Fibroblast of lung (primary cell): ENCODE measurements around the gene EYS. TPM values are rescaled to one million over a fixed set of nuclear protein-coding genes. Genes with fewer than 3 reads are reported as not detected.

ENCODE experiments used
- DNase-seq, 2 donors: peaks; one replicate each; pipeline versions ENCODE4 v3.0.0 to v3.0.0-alpha.2; 2010; ENCODE audit warnings: low read depth in 2 of 2
- H2AFZ ChIP-seq: 2 replicates; pipeline ENCODE4 v1.5.1; 2012; ENCODE audit warnings: low read length, control low read depth, inconsistent platforms
- H3K27ac ChIP-seq: 2 replicates; pipeline ENCODE4 v1.5.1; 2011; ENCODE audit warnings: low read length, control low read depth; ENCODE audit not compliant: insufficient read depth
- H3K27me3 ChIP-seq: 2 replicates; pipeline ENCODE4 v1.5.1; 2011; ENCODE audit warnings: mild to moderate bottlenecking, low read length; ENCODE audit not compliant: control insufficient read depth, insufficient read depth
- H3K36me3 ChIP-seq: 2 replicates; pipeline ENCODE4 v1.5.1; 2011; ENCODE audit warnings: low read length; ENCODE audit not compliant: control insufficient read depth, insufficient read depth
- H3K4me1 ChIP-seq: 2 replicates; pipeline ENCODE4 v1.5.1; 2011; ENCODE audit warnings: low read length; ENCODE audit not compliant: control insufficient read depth, insufficient read depth; ENCODE audit errors: extremely low read depth
- H3K4me2 ChIP-seq: 2 replicates; pipeline ENCODE4 v1.5.1; 2011; ENCODE audit warnings: low read length, control low read depth; ENCODE audit not compliant: insufficient read depth; ENCODE audit errors: extremely low read depth
- H3K4me3 ChIP-seq, 4 experiments: fragments of 200-600 bp in 1 of 4; sonication (generic) in 1 of 4; replicated peaks in 1 of 4; 2 replicates each; pipeline ENCODE4 v1.5.1; 2011 to 2016; ENCODE audit warnings: low read length in 4 of 4, low read depth in 3 of 4, mild to moderate bottlenecking in 3 of 4, control low read depth in 2 of 4, inconsistent platforms in 1 of 4, mixed read lengths in 1 of 4; ENCODE audit not compliant: insufficient read depth in 1 of 4; ENCODE audit errors: control extremely low read depth in 1 of 4
- H3K79me2 ChIP-seq: 2 replicates; pipeline ENCODE4 v1.5.1; 2012; ENCODE audit warnings: mild to moderate bottlenecking, low read length, inconsistent platforms; ENCODE audit not compliant: control insufficient read depth, insufficient read depth
- H3K9ac ChIP-seq: 2 replicates; pipeline ENCODE4 v1.5.1; 2011; ENCODE audit warnings: mild to moderate bottlenecking, low read length, control low read depth; ENCODE audit not compliant: insufficient read depth
- H3K9me3 ChIP-seq: 2 replicates; pipeline ENCODE4 v1.5.1; 2012; ENCODE audit warnings: low read depth, low read length; ENCODE audit not compliant: control insufficient read depth, insufficient read depth
- H4K20me1 ChIP-seq: 2 replicates; pipeline ENCODE4 v1.5.1; 2011; ENCODE audit warnings: low read length; ENCODE audit not compliant: control insufficient read depth, insufficient read depth; ENCODE audit errors: extremely low read depth
- CTCF ChIP-seq, 2 donors: IDR thresholded peaks in 1 of 2; conservative IDR thresholded peaks in 1 of 2; 1 replicate in 1 of 2; 2 replicates in 1 of 2; pipeline ENCODE4 v1.5.1; 2011 to 2012; ENCODE audit warnings: low read length in 2 of 2, control low read depth in 1 of 2, inconsistent platforms in 1 of 2, low read depth in 1 of 2, mild to moderate bottlenecking in 1 of 2
- EZH2 ChIP-seq: IDR thresholded peaks from 2 replicates; pipeline ENCODE4 v1.5.1; 2012; ENCODE audit warnings: low read length, control low read depth, mild to moderate bottlenecking; ENCODE audit errors: missing control alignments
- polyA plus RNA-seq, 2 donors: library from polyadenylated mRNA; depleted of rRNA in 1 of 2; stranded (reverse) in 1 of 2; unstranded in 1 of 2; fragments of >200 nt; gene quantifications; 2 replicates each; pipeline ENCODE4 v1.2.1, GENCODE V29; 2011 to 2012; ENCODE audit warnings: missing spikeins in 1 of 2
- total RNA-seq: library from RNA; depleted of rRNA; stranded (reverse); fragments of >200 nt; gene quantifications from 2 replicates; pipeline ENCODE4 v1.2.1, GENCODE V29; 2014

The EYS gene
- total and polyA plus RNA-seq, 2 donors (not counting 1 experiment from before 2014, with no cell fraction given), result under 0.01 TPM; not detected in 1

- Histone ChIP-seq H3K36me3 (no peaks in the 10 kb centered on the region), H3K4me1 (no peaks in the 10 kb centered on the region), H3K9me3 (no peaks in the 10 kb centered on the region), H3K27ac (no peak overlapping the region), H4K20me1 (no peaks in the 10 kb centered on the region), H2AFZ (no peak overlapping the region), H3K9ac (no peak overlapping the region), H3K4me2 (no peak overlapping the region), H3K4me3 (no peak overlapping the region), H3K79me2 (no peaks in the 10 kb centered on the region), H3K27me3 (no peaks in the 10 kb centered on the region)
- TF ChIP-seq EZH2 (no peak), CTCF (conservative IDR thresholded peaks at IDR 0.05 in 1 of 2, IDR thresholded peaks at IDR 0.05 in 1 of 2; ENCODE audit: low read depth in 1 of 2, low read length in 2 of 2) (no peak)
- no peak for DNase-seq
These were observed 733.9 kb downstream of the EYS start for GRCh38 chr6:64973142-64973541.

DNA sequence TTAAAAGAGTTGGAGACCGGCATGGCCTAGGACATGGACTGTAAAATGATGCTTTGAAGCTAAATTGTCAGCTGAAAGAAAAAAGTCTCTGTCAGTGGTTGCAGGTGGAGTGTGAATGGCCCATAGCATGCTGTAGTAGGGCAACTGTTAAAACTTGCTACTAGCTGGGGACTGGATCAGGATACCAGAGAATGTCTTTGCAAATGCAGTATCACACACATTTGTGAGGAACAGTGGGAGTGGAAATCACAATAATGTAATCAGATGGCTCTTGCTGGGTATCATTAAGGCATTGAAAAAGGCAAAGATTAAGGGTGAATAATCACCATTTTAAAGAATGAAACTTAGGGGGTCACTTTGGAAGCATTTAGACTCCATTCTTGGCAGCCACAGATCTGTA lies 737.9 kb downstream of the EYS start:
- H3K9ac ChIP-seq, result no peak overlapping the region
- no peaks in the 10 kb centered on the region for H3K36me3 ChIP-seq
- no peak overlapping the region for H3K27ac ChIP-seq
- no peak for TF ChIP-seq EZH2
- TF ChIP-seq CTCF (conservative IDR thresholded peaks at IDR 0.05 in 1 of 2, IDR thresholded peaks at IDR 0.05 in 1 of 2; ENCODE audit: low read depth in 1 of 2, low read length in 2 of 2), result no peak
- H3K4me3 ChIP-seq, result no peak overlapping the region
- no peak for DNase-seq
- no peak overlapping the region for H3K4me2 ChIP-seq
- no peaks in the 10 kb centered on the region for H4K20me1 ChIP-seq
- no peaks in the 10 kb centered on the region for H3K9me3 ChIP-seq
- no peaks in the 10 kb centered on the region for H3K4me1 ChIP-seq
- no peaks in the 10 kb centered on the region for H3K27me3 ChIP-seq
- no peaks in the 10 kb centered on the region for H3K79me2 ChIP-seq
- no peak overlapping the region for H2AFZ ChIP-seq

DNA sequence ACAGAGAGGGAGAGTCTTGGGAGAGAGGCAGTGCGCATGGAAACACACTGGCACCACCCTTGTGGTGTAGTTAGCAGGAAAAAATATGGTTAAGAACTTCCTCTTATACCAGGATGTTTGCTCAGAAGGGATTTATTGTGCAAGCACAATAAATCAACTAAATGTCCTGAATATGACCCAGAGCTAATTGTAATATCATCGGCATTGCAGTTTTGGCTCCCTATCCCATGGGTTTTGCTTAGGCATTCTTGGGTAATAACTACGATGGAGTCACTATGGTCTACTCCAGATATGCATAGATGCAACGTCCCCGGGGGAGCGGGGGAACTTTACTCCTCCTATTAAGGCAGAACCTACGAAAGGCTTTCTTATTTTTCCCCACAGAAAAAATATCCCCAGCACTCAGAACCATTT lies 751.6 kb downstream of the EYS start:
- Histone ChIP-seq H3K27ac (no peak overlapping the region), H3K4me1 (no peaks in the 10 kb centered on the region), H4K20me1 (no peaks in the 10 kb centered on the region), H3K79me2 (no peaks in the 10 kb centered on the region), H3K36me3 (no peaks in the 10 kb centered on the region), H3K9ac (no peak overlapping the region), H3K9me3 (no peaks in the 10 kb centered on the region), H3K27me3 (no peaks in the 10 kb centered on the region), H3K4me3 (no peak overlapping the region), H2AFZ (no peak overlapping the region), H3K4me2 (no peak overlapping the region)
- peak in 1 of 2 donors; percentile 33 for DNase-seq
- TF ChIP-seq CTCF (conservative IDR thresholded peaks at IDR 0.05 in 1 of 2, IDR thresholded peaks at IDR 0.05 in 1 of 2; ENCODE audit: low read depth in 1 of 2, low read length in 2 of 2) (no peak), EZH2 (no peak)
